HCT116 (cell line): ENCODE results near the gene TCF21. TPM values are rescaled to one million over a fixed set of nuclear protein-coding genes. Genes with fewer than 3 reads are reported as not detected.

Experiments used
- ATAC-seq: fragments of 200-7000 bp; cut with Tn5 transposase; 2 replicates; pipeline ENCODE4 v1.9.1; 2020; ENCODE audit warnings: mild to moderate bottlenecking, moderate library complexity
- BruUV-seq: library from RNA; stranded (reverse); fragments of 400-500 nt; replicated peaks from 2 replicates; lab custom pipeline; 2021; lab: Mats Ljungman, UMichigan
- CTCF ChIA-PET: fragments of 300-600 bp; sonication (Branson Sonifier 250); formaldehyde crosslinking; loops from one replicate; lab custom pipeline; 2021; ENCODE audit warnings: antibody characterized with exemption; lab: Charles Lee
- POLR2A ChIA-PET: fragments of 300-600, 350-600 bp; sonication (Branson Sonifier 250); formaldehyde crosslinking; loops from one replicate; lab custom pipeline; 2021; ENCODE audit warnings: antibody characterized with exemption; lab: Charles Lee
- RAD21 ChIA-PET, 2 experiments: fragments of 300-600 bp; sonication (Branson Sonifier 250); formaldehyde crosslinking; loops; one replicate each; lab custom pipeline; 2023; ENCODE audit warnings: low total read pairs in 2 of 2; ENCODE audit not compliant: uncharacterized antibody in 2 of 2, unreplicated experiment in 2 of 2, low non-redundant PET in 1 of 2; lab: Charles Lee
- DNase-seq: peaks from one replicate; pipeline ENCODE4 v3.0.0-alpha.2; 2010; ENCODE audit warnings: low read depth, low spot score
- H2AFZ ChIP-seq: fragments of 200-600 bp; shearing (Covaris generic), sonication (generic); 2 replicates; pipeline ENCODE4 v1.6.1; 2017; ENCODE audit warnings: low read depth, mixed run types, mixed read lengths, antibody characterized with exemption, low read length; ENCODE audit not compliant: poor library complexity, severe bottlenecking
- H3K27ac ChIP-seq: 2 replicates; pipeline ENCODE4 v1.5.1; 2012; ENCODE audit warnings: low read depth, low read length
- H3K27me3 ChIP-seq: fragments of 200-600 bp; sonication (generic); 2 replicates; pipeline ENCODE4 v1.6.1; 2016; ENCODE audit warnings: mixed run types, low read length, mixed read lengths; ENCODE audit not compliant: insufficient read depth
- H3K36me3 ChIP-seq, 2 experiments: fragments of 200-500 bp in 1 of 2; fragments of 200-600 bp in 1 of 2; sonication (Bioruptor generic) in 1 of 2; sonication (generic) in 1 of 2; 2 replicates each; pipeline versions ENCODE4 v1.5.1 to v1.6.1; 2014 to 2016; ENCODE audit warnings: low read length in 2 of 2, inconsistent platforms in 1 of 2, mixed read lengths in 1 of 2, mixed run types in 1 of 2; ENCODE audit not compliant: insufficient read depth in 2 of 2, control insufficient read depth in 1 of 2
- H3K4me1 ChIP-seq, 2 experiments: fragments of 200-600 bp in 1 of 2; sonication (generic) in 1 of 2; 2 replicates each; pipeline versions ENCODE4 v1.5.1 to v1.6.1; 2012 to 2017; ENCODE audit warnings: low read length in 2 of 2, inconsistent platforms in 1 of 2, mild to moderate bottlenecking in 1 of 2, mixed read lengths in 1 of 2, mixed run types in 1 of 2, moderate library complexity in 1 of 2; ENCODE audit not compliant: insufficient read depth in 2 of 2, control insufficient read depth in 1 of 2
- H3K4me2 ChIP-seq: fragments of 200-600 bp; sonication (generic); 2 replicates; pipeline ENCODE4 v1.6.1; 2017; ENCODE audit warnings: mixed run types, low read length, mixed read lengths
- H3K4me3 ChIP-seq, 2 experiments: fragments of 200-600 bp in 1 of 2; sonication (generic) in 1 of 2; replicated peaks in 1 of 2; 2 replicates each; pipeline ENCODE4 v1.5.1; 2011 to 2016; ENCODE audit warnings: low read length in 2 of 2, control low read depth in 1 of 2, low read depth in 1 of 2, mild to moderate bottlenecking in 1 of 2, mixed read lengths in 1 of 2, mixed run types in 1 of 2
- H3K79me2 ChIP-seq: fragments of 200-600 bp; sonication (generic); 2 replicates; pipeline ENCODE4 v1.6.1; 2017; ENCODE audit warnings: mild to moderate bottlenecking, mixed run types, low read length, moderate library complexity, mixed read lengths; ENCODE audit not compliant: insufficient read depth
- H3K9ac ChIP-seq: fragments of 200-600 bp; sonication (generic); 2 replicates; pipeline ENCODE4 v1.6.1; 2016; ENCODE audit warnings: low read length, mixed read lengths
- H3K9me2 ChIP-seq: fragments of 200-600 bp; sonication (generic), shearing (Covaris generic); 2 replicates; pipeline ENCODE4 v1.6.1; 2017; ENCODE audit warnings: mixed run types, mild to moderate bottlenecking, moderate library complexity; ENCODE audit not compliant: insufficient read depth
- H3K9me3 ChIP-seq, 2 experiments: fragments of 200-500 bp in 1 of 2; fragments of 200-600 bp in 1 of 2; sonication (Bioruptor generic) in 1 of 2; sonication (generic) in 1 of 2; 2 replicates each; pipeline ENCODE4 v1.6.1; 2014 to 2017; ENCODE audit warnings: low read length in 2 of 2, mixed read lengths in 2 of 2, inconsistent platforms in 1 of 2, low read depth in 1 of 2, mild to moderate bottlenecking in 1 of 2, mixed run types in 1 of 2, moderate library complexity in 1 of 2; ENCODE audit not compliant: control insufficient read depth in 1 of 2, insufficient read depth in 1 of 2
- H4K20me1 ChIP-seq: fragments of 200-600 bp; sonication (generic), shearing (Covaris generic); 2 replicates; pipeline ENCODE4 v1.6.1; 2017; ENCODE audit warnings: mixed run types, mild to moderate bottlenecking, moderate library complexity; ENCODE audit not compliant: insufficient read depth
- ATF3 ChIP-seq: IDR thresholded peaks from 2 replicates; pipeline ENCODE4 v1.6.1; 2012
- CBX3 ChIP-seq: IDR thresholded peaks from 2 replicates; pipeline ENCODE4 v1.6.1; 2012; ENCODE audit warnings: low read depth
- CTCF ChIP-seq, 3 experiments: fragments of 200-600 bp in 1 of 3; sonication (generic) in 1 of 3; IDR thresholded peaks in 2 of 3; conservative IDR thresholded peaks in 1 of 3; 2 replicates each; pipeline ENCODE4 v1.5.1; 2012 to 2017; ENCODE audit warnings: low read depth in 2 of 3, low read length in 2 of 3, antibody characterized with exemption in 1 of 3, borderline replicate concordance in 1 of 3, control low read depth in 1 of 3, mild to moderate bottlenecking in 1 of 3, mixed read lengths in 1 of 3, mixed run types in 1 of 3, moderate library complexity in 1 of 3; ENCODE audit not compliant: insufficient read depth in 1 of 3
- ELF1 ChIP-seq: IDR thresholded peaks from 2 replicates; pipeline ENCODE4 v1.6.1; 2012; ENCODE audit warnings: low read depth, borderline replicate concordance
- EZH2 ChIP-seq: fragments of 200-600 bp; sonication (generic); IDR thresholded peaks from 2 replicates; pipeline ENCODE4 v1.6.1; 2017; ENCODE audit warnings: antibody characterized with exemption, mixed run types
- EZH2phosphoT487 ChIP-seq: fragments of 200-600 bp; IDR thresholded peaks from 2 replicates; pipeline ENCODE4 v1.6.1; 2018; ENCODE audit warnings: antibody characterized with exemption, borderline replicate concordance
- FOSL1 ChIP-seq: IDR thresholded peaks from 2 replicates; pipeline ENCODE4 v1.6.1; 2012; ENCODE audit warnings: low read depth
- JUND ChIP-seq: IDR thresholded peaks from 2 replicates; pipeline ENCODE4 v1.6.1; 2012
- MAX ChIP-seq: IDR thresholded peaks from 2 replicates; pipeline ENCODE4 v1.6.1; 2012
- RAD21 ChIP-seq: IDR thresholded peaks from 2 replicates; pipeline ENCODE4 v1.6.1; 2012; ENCODE audit warnings: low read depth, mild to moderate bottlenecking
- REST ChIP-seq: IDR thresholded peaks from 2 replicates; pipeline ENCODE4 v1.6.1; 2012; ENCODE audit warnings: low read depth
- SP1 ChIP-seq: IDR thresholded peaks from 2 replicates; pipeline ENCODE4 v1.6.1; 2012; ENCODE audit warnings: low read depth
- SRF ChIP-seq: IDR thresholded peaks from 2 replicates; pipeline ENCODE4 v1.6.1; 2012; ENCODE audit warnings: low read depth
- TCF7L2 ChIP-seq: IDR thresholded peaks from 2 replicates; pipeline ENCODE4 v1.7.0; 2011; ENCODE audit warnings: borderline replicate concordance, inconsistent platforms; ENCODE audit not compliant: insufficient read depth, insufficient read length; ENCODE audit errors: extremely low read depth
- YY1 ChIP-seq: IDR thresholded peaks from 2 replicates; pipeline ENCODE4 v1.6.1; 2011; ENCODE audit warnings: low read length, low read depth, moderate library complexity, mild to moderate bottlenecking; ENCODE audit not compliant: insufficient replicate concordance; ENCODE audit errors: extremely low read depth
- ZNF274 ChIP-seq: fragments of 200-500 bp; sonication (Bioruptor generic); IDR thresholded peaks from 2 replicates; pipeline ENCODE4 v1.6.1; 2014; ENCODE audit warnings: mild to moderate bottlenecking, low read depth, low read length, inconsistent platforms
- intact Hi-C: fragments of 100-400 bp; cut with micrococcal nuclease; formaldehyde crosslinking; loops from 2 replicates; pipeline ENCODE4 v1.10.0; 2022
- total RNA-seq: library from RNA; stranded (reverse); gene quantifications from one replicate; pipeline ENCODE4 v1.2.1, GENCODE V29; 2021; ENCODE audit not compliant: unreplicated experiment

Gene TCF21
- total RNA-seq, 1 experiment from 2014 or later: 0.20 TPM

- no peak for TF ChIP-seq ZNF274
- TF ChIP-seq ELF1: no peak
- TF ChIP-seq ATF3: no peak
- TF ChIP-seq CTCF (IDR thresholded peaks at IDR 0.05 in 2 of 3, conservative IDR thresholded peaks at IDR 0.05 in 1 of 3; ENCODE audit: borderline replicate concordance in 1 of 3, insufficient read depth in 1 of 3, low read depth in 2 of 3, low read length in 2 of 3): no peak
- no peak for TF ChIP-seq SP1
- TF ChIP-seq MAX: no peak
- TF ChIP-seq TCF7L2: no peak
- TF ChIP-seq FOSL1: no peak
- TF ChIP-seq CBX3: no peak
- TF ChIP-seq, all 23 proteins: peak for 0
Observed at GRCh38 chr6:133863228-133863627, 25.7 kb upstream of the TCF21 start (continued).

GRCh38 chr6:133865680-133866079 is 23.2 kb upstream of the TCF21 start:
- Histone ChIP-seq H3K4me2 (no peak overlapping the region), H2AFZ (no peak overlapping the region), H4K20me1 (no peaks in the 10 kb centered on the region), H3K9ac (no peak overlapping the region), H3K27ac (no peak overlapping the region), H3K4me1 (no peaks in the 10 kb centered on the region), H3K9me3 (peaks cover 6 to 9% of the 10 kb centered on the region in 2 experiments; a peak in 3 of 4 replicates), H3K9me2 (no peaks in the 10 kb centered on the region), H3K27me3 (no peaks in the 10 kb centered on the region), H3K4me3 (no peak overlapping the region), H3K36me3 (no peaks in the 10 kb centered on the region), H3K79me2 (no peaks in the 10 kb centered on the region)
- BruUV-seq: no TSS peak
- ATAC-seq (no peak), DNase-seq (no peak)
- POLR2A ChIA-PET: no interaction called here
- RAD21 ChIA-PET: no interaction called here
- CTCF ChIA-PET: no interaction called here
- intact Hi-C loops: no loop called here
- TF ChIP-seq EZH2phosphoT487 (no peak), YY1 (no peak), REST (no peak), EZH2 (no peak), ELF1 (no peak), SRF (no peak), ZNF274 (no peak), RAD21 (no peak), CBX3 (no peak), CTCF (IDR thresholded peaks at IDR 0.05 in 2 of 3, conservative IDR thresholded peaks at IDR 0.05 in 1 of 3; ENCODE audit: borderline replicate concordance in 1 of 3, insufficient read depth in 1 of 3, low read depth in 2 of 3, low read length in 2 of 3) (no peak), FOSL1 (no peak), MAX (no peak), JUND (no peak)
